Adrenal gland (tissue), 12 donors: ENCODE data around the gene NR2F1. TPM values are rescaled to one million over a fixed set of nuclear protein-coding genes. Genes with fewer than 3 reads are reported as not detected.

Experiments
- DNase-seq, 7 donors: peaks; one replicate each; pipeline ENCODE4 v3.0.0-alpha.2; 2019 to 2020
- H3K27ac ChIP-seq, 5 donors: fragments of 200-600 bp; sonication (generic) in 4 of 5; 1 replicate in 3 of 5; 2 replicates in 2 of 5; pipeline versions ENCODE4 v1.5.1 to v1.8.0; 2016 to 2020; ENCODE audit warnings: mild to moderate bottlenecking in 1 of 5
- H3K27me3 ChIP-seq: fragments of 200-600 bp; 2 replicates; pipeline ENCODE4 v1.8.0; 2021
- H3K36me3 ChIP-seq, 2 donors: fragments of 200-600 bp; replicated peaks in 1 of 2; 1 replicate in 1 of 2; 2 replicates in 1 of 2; pipeline versions ENCODE4 v1.5.1 to v1.8.0; 2018 to 2022
- H3K4me1 ChIP-seq, 2 donors: fragments of 200-600 bp; replicated peaks in 1 of 2; 1 replicate in 1 of 2; 2 replicates in 1 of 2; pipeline versions ENCODE4 v1.5.1 to v1.8.0; 2018 to 2021
- H3K4me3 ChIP-seq, 4 donors: fragments of 200-600 bp; sonication (generic) in 3 of 4; one replicate each; pipeline ENCODE4 v1.5.1; 2016 to 2018
- H3K9me3 ChIP-seq, 3 donors: fragments of 200-600 bp; sonication (generic) in 1 of 3; replicated peaks in 1 of 3; 1 replicate in 2 of 3; 2 replicates in 1 of 3; pipeline versions ENCODE4 v1.5.1 to v1.8.0; 2016 to 2021
- POLR2A ChIP-seq, 2 donors: fragments of 450-650 bp; IDR thresholded peaks; one replicate each; pipeline ENCODE4 v1.6.1; 2017; ENCODE audit warnings: antibody characterized with exemption in 2 of 2, mild to moderate bottlenecking in 2 of 2, moderate library complexity in 1 of 2
- WGBS, 4 donors: extraction: QIAGEN DNeasy Blood & Tissue Kit in 2 of 4; methylation state at CpG; one replicate each; pipeline versions ENCODE4 v1.1.5 to v1.1.7; 2013 to 2017; 5-methylcytosine and 5-hydroxymethylcytosine counted together
- intact Hi-C, 2 donors: fragments of 100-400 bp; cut with DNase I; formaldehyde crosslinking; loops; one replicate each; pipeline versions ENCODE4 v1.14.1 to v1.15.0; 2022 to 2023
- polyA plus RNA-seq, 3 donors: library from polyadenylated mRNA; stranded (reverse); fragments of 200-250 nt in 2 of 3; fragments of 350-450 nt in 1 of 3; fragmentation: Illumina TruSeq in 1 of 3; extraction: RNeasy Lipid Tissue Mini Kit (QIAGEN cat#74804) in 1 of 3; gene quantifications; one replicate each; pipeline ENCODE4 v1.2.3, GENCODE V29; 2013 to 2014
- total RNA-seq, 9 donors: library from RNA; depleted of rRNA in 4 of 9; stranded (reverse); fragments of >200 nt in 4 of 9; fragments of 120-200 nt in 1 of 9; fragmentation: NEBNext Ultra II Directional in 1 of 9; extraction: Animal tissue kit (Norgen Biotek cat#: 25700) in 1 of 9; gene quantifications; one replicate each; pipeline versions ENCODE4 v1.1.0 to v1.2.4, GENCODE V29; 2013 to 2023
- TF ChIP-seq, protein P1 (sequence below), 6 experiments: fragments of 450-650 bp in 4 of 6; fragments of 200-600 bp in 2 of 6; sonication (generic) in 1 of 6; IDR thresholded peaks; 1 replicate in 5 of 6; 2 replicates in 1 of 6; pipeline versions ENCODE4 v1.5.1 to v1.8.0; 2016 to 2021; ENCODE audit warnings: antibody characterized with exemption in 6 of 6, mild to moderate bottlenecking in 2 of 6, moderate library complexity in 1 of 6
- donor health status: healthy with polysubstance abuse.
- donor health status: Bipolar disorder and iron deficiency.
- donor health status: DM: yes; HTN: yes; CAD: no.
- donor health status: DM: no; HTN: no; CAD: no.
- donor health status: DM: no; HTN: no; CAD: no.
- donor health status: DM: yes; HTN: yes; CAD: no.

Gene NR2F1
- total and polyA plus RNA-seq, 12 donors, result 22.4 to 195 (median 68.2) TPM

DNA sequence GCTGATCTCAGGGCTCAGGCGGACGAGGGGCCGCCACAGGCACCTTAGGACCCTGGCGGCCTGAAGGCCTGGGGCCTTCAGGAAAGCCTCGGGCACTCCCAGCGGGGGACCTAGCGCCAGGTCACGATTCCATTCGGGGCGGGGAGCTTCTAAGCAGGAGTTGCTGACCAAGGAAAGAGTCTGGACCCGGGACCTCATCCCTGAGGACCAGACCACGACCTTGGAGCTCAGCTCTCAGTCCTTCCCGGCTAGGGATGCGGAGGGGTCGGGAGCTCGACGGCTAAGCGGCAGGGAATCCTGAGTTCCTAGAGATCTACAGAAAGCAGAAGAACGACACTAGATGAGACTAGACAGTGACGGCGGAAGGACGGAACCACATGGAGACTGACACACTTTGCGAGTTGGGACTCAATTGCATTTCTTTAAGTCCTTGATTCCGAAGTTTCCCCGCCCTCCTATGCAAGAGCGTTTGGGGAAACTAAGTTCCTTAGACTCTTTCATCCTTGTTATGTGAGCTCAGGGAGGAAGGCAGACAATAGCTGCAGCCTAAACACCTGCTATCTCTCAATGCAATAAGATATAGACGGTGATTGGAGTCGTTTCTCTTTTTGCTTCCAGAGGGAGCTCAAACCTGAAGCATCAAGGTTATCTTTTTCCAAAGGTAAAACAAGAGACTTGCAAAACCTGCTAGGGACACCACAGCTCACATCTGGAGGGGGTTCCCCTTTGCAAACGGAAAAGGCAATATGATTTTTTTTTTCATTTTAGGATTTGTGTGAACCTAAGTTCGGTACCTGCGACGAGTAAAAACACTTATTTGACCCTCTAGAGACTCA is 11.7 kb upstream of the NR2F1 start:
- Histone ChIP-seq H3K4me3 (no peak overlapping the region), H3K27ac (peak overlapping the region in 4 of 5 donors; percentile 22 to 89 (median 60)), H3K4me1 (peaks cover 5 to 6% of the 10 kb centered on the region in 2 donors), H3K9me3 (no peaks in the 10 kb centered on the region), H3K36me3 (no peaks in the 10 kb centered on the region), H3K27me3 (no peaks in the 10 kb centered on the region)
- 66 to 74% (median 72%) methylated on average over 30 to 32 of the region's 32 CpGs for WGBS, 4 donors
- intact Hi-C loops, result loop anchor here (10.0 kb wide), 1 partner anchor 167 kb away; no protein-coding TSS in a partner anchor
- no peak for TF ChIP-seq POLR2A (IDR thresholded peaks at IDR 0.05)
- TF ChIP-seq, protein P1, sequence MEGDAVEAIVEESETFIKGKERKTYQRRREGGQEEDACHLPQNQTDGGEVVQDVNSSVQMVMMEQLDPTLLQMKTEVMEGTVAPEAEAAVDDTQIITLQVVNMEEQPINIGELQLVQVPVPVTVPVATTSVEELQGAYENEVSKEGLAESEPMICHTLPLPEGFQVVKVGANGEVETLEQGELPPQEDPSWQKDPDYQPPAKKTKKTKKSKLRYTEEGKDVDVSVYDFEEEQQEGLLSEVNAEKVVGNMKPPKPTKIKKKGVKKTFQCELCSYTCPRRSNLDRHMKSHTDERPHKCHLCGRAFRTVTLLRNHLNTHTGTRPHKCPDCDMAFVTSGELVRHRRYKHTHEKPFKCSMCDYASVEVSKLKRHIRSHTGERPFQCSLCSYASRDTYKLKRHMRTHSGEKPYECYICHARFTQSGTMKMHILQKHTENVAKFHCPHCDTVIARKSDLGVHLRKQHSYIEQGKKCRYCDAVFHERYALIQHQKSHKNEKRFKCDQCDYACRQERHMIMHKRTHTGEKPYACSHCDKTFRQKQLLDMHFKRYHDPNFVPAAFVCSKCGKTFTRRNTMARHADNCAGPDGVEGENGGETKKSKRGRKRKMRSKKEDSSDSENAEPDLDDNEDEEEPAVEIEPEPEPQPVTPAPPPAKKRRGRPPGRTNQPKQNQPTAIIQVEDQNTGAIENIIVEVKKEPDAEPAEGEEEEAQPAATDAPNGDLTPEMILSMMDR (IDR thresholded peaks at IDR 0.05), result no peak
- DNase-seq, result peak in 1 of 7 donors; percentile 19

DNA sequence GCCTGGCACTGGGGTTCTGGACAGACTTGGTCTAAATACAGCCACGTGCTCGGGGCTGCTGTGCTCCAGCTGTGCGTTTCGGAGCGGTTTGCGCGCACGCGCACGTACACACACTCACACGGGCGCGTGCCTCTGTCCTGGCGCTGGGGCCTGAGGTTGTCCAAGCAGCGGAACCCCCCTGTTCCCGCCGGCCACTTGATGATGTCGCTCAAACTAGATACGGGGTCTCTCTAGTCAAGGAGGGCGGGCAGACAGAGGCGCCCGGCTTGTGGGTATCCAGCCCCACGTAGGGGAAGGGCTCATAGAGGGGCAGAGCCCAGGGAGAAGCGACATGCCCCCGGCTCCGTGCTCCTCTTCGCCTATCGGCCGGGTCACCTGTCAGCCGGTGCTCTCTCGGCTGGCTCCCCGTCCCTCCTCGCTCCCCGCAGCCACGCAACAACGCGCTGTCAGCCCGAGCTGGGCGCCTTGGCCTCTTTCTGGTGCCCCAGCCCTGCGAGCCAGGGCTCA is 10.9 kb upstream of the NR2F1 start:
- H3K4me3 ChIP-seq, result peak overlapping the region in 1 of 4 donors; percentile 38
- no peaks in the 10 kb centered on the region for H3K36me3 ChIP-seq
- WGBS, 4 donors, result 52 to 78% (median 61%) methylated on average over 35 to 40 of the region's 40 CpGs
- DNase-seq, result peak in 2 of 7 donors; percentile 24 to 26
- peak overlapping the region in 4 of 5 donors; percentile 22 to 89 (median 60) for H3K27ac ChIP-seq
- peaks cover 5 to 11% of the 10 kb centered on the region in 2 donors for H3K4me1 ChIP-seq
- TF ChIP-seq POLR2A (IDR thresholded peaks at IDR 0.05), result no peak
- TF ChIP-seq, protein P1 (IDR thresholded peaks at IDR 0.05), result no peak
- intact Hi-C loops, result loop anchor here (10.0 kb wide), 1 partner anchor 167 kb away; no protein-coding TSS in a partner anchor
- H3K9me3 ChIP-seq, result no peaks in the 10 kb centered on the region
- no peaks in the 10 kb centered on the region for H3K27me3 ChIP-seq

DNA sequence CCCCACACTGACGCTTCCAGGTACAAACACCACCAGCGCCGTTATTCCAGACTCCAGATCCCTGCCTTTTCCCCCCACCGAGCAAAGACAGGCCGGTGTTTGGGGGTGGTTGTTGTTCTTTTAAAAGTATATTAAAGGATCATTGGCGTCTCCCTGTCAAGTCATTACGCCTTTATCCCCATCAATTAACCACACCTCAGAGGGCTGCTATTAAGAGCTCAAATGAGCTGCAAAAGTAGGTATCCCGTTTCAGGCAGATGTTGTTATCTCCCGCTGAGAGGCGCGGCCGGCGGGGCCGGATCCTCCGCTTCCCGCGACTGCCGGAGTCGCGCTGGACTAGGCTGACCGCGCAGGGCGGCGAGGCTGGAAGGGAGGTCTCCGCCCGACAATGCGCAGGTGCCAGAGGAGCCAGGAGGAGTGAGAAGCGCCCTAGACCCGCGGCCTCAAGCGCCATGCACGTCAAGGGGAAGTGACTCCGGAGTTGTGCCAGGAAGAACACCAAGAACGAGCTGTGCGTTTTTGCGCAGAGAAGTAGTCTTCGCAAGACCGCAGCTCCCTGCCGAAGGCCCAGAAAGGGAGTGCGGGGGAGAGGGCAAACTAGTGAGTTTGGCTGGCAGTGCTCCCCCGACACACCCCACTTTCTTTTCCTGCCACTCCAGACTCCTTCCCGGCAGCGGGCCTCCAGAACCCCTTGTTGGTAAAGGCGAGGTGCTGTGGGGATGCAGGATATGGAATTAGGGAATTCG is 10.2 kb upstream of the NR2F1 start:
- peak overlapping the region in 2 of 4 donors; percentile 4 to 38 for H3K4me3 ChIP-seq
- TF ChIP-seq, protein P1 (IDR thresholded peaks at IDR 0.05), result no peak
- TF ChIP-seq POLR2A (IDR thresholded peaks at IDR 0.05), result no peak
- peak overlapping the region in 4 of 5 donors; percentile 22 to 89 (median 60) for H3K27ac ChIP-seq
- intact Hi-C loops, result loop anchor here (10.0 kb wide), 1 partner anchor 168 kb away; no protein-coding TSS in a partner anchor
- no peaks in the 10 kb centered on the region for H3K36me3 ChIP-seq
- H3K9me3 ChIP-seq, result no peaks in the 10 kb centered on the region
- H3K27me3 ChIP-seq, result no peaks in the 10 kb centered on the region
- peak in 2 of 7 donors; percentile 20 to 27 for DNase-seq
- H3K4me1 ChIP-seq, result peaks cover under 1 to 16% of the 10 kb centered on the region in 2 donors
- WGBS, 4 donors, result 39 to 71% (median 55%) methylated on average over 28 to 45 of the region's 45 CpGs
